AG10803 (cell line): ENCODE data around the gene MTRR.

ENCODE experiments used
- DNase-seq: peaks from one replicate; pipeline ENCODE4 v3.0.0; 2010; ENCODE audit warnings: low read depth
- H3K4me3 ChIP-seq: 2 replicates; pipeline ENCODE4 v1.5.1; 2011; ENCODE audit warnings: mild to moderate bottlenecking, low read length, control low read depth
- CTCF ChIP-seq: conservative IDR thresholded peaks from 2 replicates; pipeline ENCODE4 v1.5.1; 2011; ENCODE audit warnings: mild to moderate bottlenecking, low read length, control low read depth, inconsistent platforms

Gene MTRR

GRCh38 chr5:7834982-7835381 is 34.0 kb upstream of the MTRR start:
- DNase-seq, result no peak
- H3K4me3 ChIP-seq, result no peak overlapping the region
- no peak for TF ChIP-seq CTCF

DNA sequence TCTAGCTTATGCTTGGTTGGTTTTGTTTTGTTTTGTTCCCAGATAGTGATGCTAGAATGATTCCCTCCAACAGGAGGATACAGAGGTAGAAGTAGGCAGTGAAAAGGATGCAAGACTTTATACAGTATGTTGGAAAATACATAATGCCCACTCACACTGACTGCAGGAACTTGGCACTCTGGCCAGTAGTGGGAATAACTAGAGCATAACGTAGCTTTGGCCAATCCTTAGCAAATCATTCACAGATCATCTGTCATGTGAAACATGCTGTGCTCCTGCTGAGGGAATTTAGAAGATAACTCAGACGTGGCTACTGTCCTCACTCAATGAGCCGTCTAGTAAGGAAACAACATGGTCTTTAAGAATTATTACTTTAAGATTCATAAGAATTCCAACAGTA is 31.5 kb upstream of the MTRR start:
- TF ChIP-seq CTCF, result no peak
- DNase-seq, result no peak
- H3K4me3 ChIP-seq, result no peak overlapping the region

- no peak overlapping the region for H3K4me3 ChIP-seq
- no peak for DNase-seq
- no peak for TF ChIP-seq CTCF
Observed at GRCh38 chr5:7842531-7842930, 26.4 kb upstream of the MTRR start.

GRCh38 chr5:7844901-7845300 is 24.0 kb upstream of the MTRR start:
- TF ChIP-seq CTCF, result no peak
- no peak for DNase-seq
- no peak overlapping the region for H3K4me3 ChIP-seq

GRCh38 chr5:7845557-7845956 is 23.4 kb upstream of the MTRR start:
- DNase-seq, result no peak
- TF ChIP-seq CTCF, result no peak
- H3K4me3 ChIP-seq, result no peak overlapping the region

GRCh38 chr5:7846327-7846726 is 22.6 kb upstream of the MTRR start:
- H3K4me3 ChIP-seq, result no peak overlapping the region
- no peak for TF ChIP-seq CTCF
- DNase-seq, result no peak

DNA sequence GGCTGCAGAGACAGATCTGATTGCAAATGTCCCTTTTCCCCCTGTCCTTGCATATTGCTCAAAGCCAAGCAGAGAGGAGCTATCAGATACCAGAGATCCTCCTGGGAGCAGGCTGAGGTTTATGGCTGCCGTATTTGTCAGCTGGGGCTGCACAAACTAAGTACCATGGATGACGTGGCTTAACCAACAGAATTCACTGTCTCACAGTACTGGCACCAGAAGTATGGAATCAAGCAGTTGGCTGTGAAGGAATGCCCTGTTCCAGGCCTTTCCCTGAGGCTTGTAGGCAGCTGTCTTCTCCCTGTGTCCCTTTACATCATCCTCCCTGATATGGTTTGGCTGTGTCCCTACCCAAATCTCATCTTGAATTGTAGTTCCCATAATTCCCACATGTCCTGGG is 20.7 kb upstream of the MTRR start:
- peak; percentile 15 for DNase-seq
- no peak for TF ChIP-seq CTCF
- no peak overlapping the region for H3K4me3 ChIP-seq
